HepG2 (cell line): Measurements from ENCODE around the gene ETFDH. TPM values are rescaled to one million over a fixed set of nuclear protein-coding genes. Genes with fewer than 3 reads are reported as not detected.
A peak's percentile ranks its signal among the peaks of the same experiment; 100 is the strongest.

ENCODE experiments used
- AGO2 ChIP-seq: fragments of 200-400 bp; formaldehyde crosslinking; optimal IDR thresholded peaks from 2 replicates; pipeline ENCODE3; 2017; ENCODE audit warnings: mild to moderate bottlenecking, low read depth, low read length, moderate library complexity
- ETV5 ChIP-seq: IDR thresholded peaks from 2 replicates; pipeline ENCODE4 v1.6.1; 2018; ENCODE audit warnings: missing biosample characterization, missing genetic modification reagents, inconsistent platforms, borderline replicate concordance
- EZH2 ChIP-seq: conservative IDR thresholded peaks from 2 replicates; pipeline ENCODE4 v1.6.1; 2012; ENCODE audit warnings: mild to moderate bottlenecking, low read depth, low read length, moderate library complexity
- HIVEP1 ChIP-seq: sonication (generic); formaldehyde crosslinking; IDR thresholded peaks from 2 replicates; pipeline ENCODE4 v1.4.0; 2020; ENCODE audit warnings: mild to moderate bottlenecking, missing genetic modification reagents
- MEF2D ChIP-seq: sonication (generic); formaldehyde crosslinking; IDR thresholded peaks from 2 replicates; pipeline ENCODE4 v1.5.1; 2020; ENCODE audit warnings: mild to moderate bottlenecking, missing genetic modification reagents
- MLLT10 ChIP-seq: sonication (generic); formaldehyde crosslinking; IDR thresholded peaks from 2 replicates; pipeline ENCODE4 v1.4.0; 2020; ENCODE audit warnings: missing genetic modification reagents
- NCOA5 ChIP-seq: sonication (generic); formaldehyde crosslinking; IDR thresholded peaks from 2 replicates; pipeline ENCODE4 v1.4.0; 2020; ENCODE audit warnings: missing genetic modification reagents
- RNF219 ChIP-seq: sonication (generic); formaldehyde crosslinking; IDR thresholded peaks from 2 replicates; pipeline ENCODE4 v1.5.0; 2020; ENCODE audit warnings: mild to moderate bottlenecking, missing genetic modification reagents
- SCMH1 ChIP-seq: sonication (generic); formaldehyde crosslinking; IDR thresholded peaks from 2 replicates; pipeline ENCODE4 v1.9.0; 2021; ENCODE audit warnings: missing genetic modification reagents, mild to moderate bottlenecking, borderline replicate concordance
- SMC3 ChIP-seq: IDR thresholded peaks from 2 replicates; pipeline ENCODE4 v1.6.1; 2011; ENCODE audit warnings: low read length, improper control_type of control experiment
- SOX13 ChIP-seq, 3 experiments: fragments of 450-650 bp in 1 of 3; sonication (generic) in 1 of 3; formaldehyde crosslinking in 1 of 3; IDR thresholded peaks in 2 of 3; conservative IDR thresholded peaks in 1 of 3; 2 replicates each; pipeline versions ENCODE4 v1.5.0 to v1.6.1; 2016 to 2020; ENCODE audit warnings: antibody characterized with exemption in 1 of 3, mild to moderate bottlenecking in 1 of 3, missing compliant biosample characterization in 1 of 3, missing genetic modification reagents in 1 of 3, moderate library complexity in 1 of 3
- SOX6 ChIP-seq, 2 experiments: fragments of 450-650 bp in 1 of 2; sonication (generic) in 1 of 2; formaldehyde crosslinking in 1 of 2; IDR thresholded peaks; 2 replicates each; pipeline versions ENCODE4 v1.4.0 to v1.6.1; 2017 to 2020; ENCODE audit warnings: antibody characterized with exemption in 1 of 2, mild to moderate bottlenecking in 1 of 2, missing genetic modification reagents in 1 of 2
- SRSF4 ChIP-seq: fragments of 200-400 bp; formaldehyde crosslinking; IDR thresholded peaks from one replicate; pipeline ENCODE4 v1.6.1; 2018; ENCODE audit warnings: mild to moderate bottlenecking, low read depth, low read length, moderate library complexity; ENCODE audit not compliant: poor library complexity, severe bottlenecking
- SSRP1 ChIP-seq: IDR thresholded peaks from 2 replicates; pipeline ENCODE4 v1.6.1; 2016; ENCODE audit warnings: control low read depth
- STAT6 ChIP-seq: sonication (generic); formaldehyde crosslinking; IDR thresholded peaks from 2 replicates; pipeline ENCODE4 v1.4.0; 2020; ENCODE audit warnings: missing genetic modification reagents, mild to moderate bottlenecking, borderline replicate concordance
- THAP11 ChIP-seq: IDR thresholded peaks from 2 replicates; pipeline ENCODE4 v1.6.1; 2016; ENCODE audit warnings: missing biosample characterization, missing genetic modification reagents
- ZFP91 ChIP-seq: sonication (generic); formaldehyde crosslinking; IDR thresholded peaks from 2 replicates; pipeline ENCODE4 v1.9.0; 2022; ENCODE audit warnings: missing genetic modification reagents, mild to moderate bottlenecking, borderline replicate concordance
- ZNF12 ChIP-seq: sonication (generic); formaldehyde crosslinking; IDR thresholded peaks from 2 replicates; pipeline ENCODE4 v1.5.0; 2020; ENCODE audit warnings: missing genetic modification reagents
- ZNF501 ChIP-seq: sonication (generic); formaldehyde crosslinking; IDR thresholded peaks from 2 replicates; pipeline ENCODE4 v1.5.1; 2020; ENCODE audit warnings: mild to moderate bottlenecking, moderate library complexity, missing genetic modification reagents
- ZNF546 ChIP-seq: sonication (generic); formaldehyde crosslinking; conservative IDR thresholded peaks from 2 replicates; pipeline ENCODE4 v1.8.1; 2023; ENCODE audit warnings: mild to moderate bottlenecking, missing genetic modification reagents
- ZNF580 ChIP-seq: IDR thresholded peaks from 2 replicates; pipeline ENCODE4 v1.6.1; 2016; ENCODE audit warnings: low read depth, borderline replicate concordance
- ZNF660 ChIP-seq: sonication (generic); formaldehyde crosslinking; IDR thresholded peaks from 2 replicates; pipeline ENCODE4 v1.5.1; 2020; ENCODE audit warnings: mild to moderate bottlenecking, low read depth, missing genetic modification reagents, borderline replicate concordance
- polyA plus RNA-seq, 8 experiments: library from polyadenylated mRNA; depleted of rRNA in 3 of 8; stranded (reverse) in 7 of 8; unstranded in 1 of 8; fragments of >200 nt; fragmentation: Illumina TruSeq in 4 of 8; extraction: Trizol in 4 of 8; gene quantifications; 2 replicates each; pipeline versions ENCODE4 v1.2.1 to v1.2.3, GENCODE V29; 2011 to 2016; ENCODE audit warnings: low read depth in 4 of 8, missing spikeins in 1 of 8, mixed read lengths in 1 of 8; ENCODE audit not compliant: insufficient read depth in 1 of 8
- total RNA-seq, 5 experiments: library from RNA; depleted of rRNA; stranded (reverse); fragments of >200 nt; fragmentation: Illumina TruSeq; extraction: Trizol; gene quantifications; 2 replicates each; pipeline ENCODE4 v1.2.3, GENCODE V29; 2016; ENCODE audit warnings: low read depth in 1 of 5

Gene ETFDH
- total and polyA plus RNA-seq, 2 of the 13 experiments (the other 11 are each of a cell fraction or from before 2014, with no cell fraction given), result 14.7 to 17.8 TPM

- TF ChIP-seq NCOA5 (no peak), ZFP91 (CRISPR knock-in tag) (no peak), ETV5 (CRISPR knock-in tag) (no peak), SRSF4 (no peak), SOX13 (IDR thresholded peaks at IDR 0.05) (no peak), SOX13 (CRISPR knock-in tag; conservative IDR thresholded peaks at IDR 0.05 in 1 of 2, IDR thresholded peaks at IDR 0.05 in 1 of 2) (0 out of 4 replicates have a peak, but pooled peaks of 1 of the 2 experiments have one; percentile 15), SMC3 (peak; percentile 99), ZNF546 (CRISPR knock-in tag) (no peak), MLLT10 (CRISPR knock-in tag) (no peak), MEF2D (no peak), AGO2 (no peak), ZNF12 (CRISPR knock-in tag) (no peak; the same call in 1 of the 2 replicates), SCMH1 (CRISPR knock-in tag) (no peak), SSRP1 (peak; percentile 66; the same call in 1 of the 2 replicates), EZH2 (no peak), THAP11 (CRISPR knock-in tag) (peak; percentile 40; the same call in 1 of the 2 replicates), HIVEP1 (no peak), ZNF660 (no peak), ZNF580 (CRISPR knock-in tag) (no peak), SOX6 (IDR thresholded peaks at IDR 0.05) (no peak), SOX6 (CRISPR knock-in tag; IDR thresholded peaks at IDR 0.05) (0 out of 2 replicates have a peak, but pooled peaks have one; percentile 33), RNF219 (CRISPR knock-in tag) (no peak), ZNF501 (CRISPR knock-in tag) (no peak), STAT6 (CRISPR knock-in tag) (no peak)
Observed at GRCh38 chr4:158729716-158730559, 57.8 kb downstream of the ETFDH start (continued).
